Omental fat pad (tissue), 4 donors: ENCODE data around the gene ARX. TPM values are rescaled to one million over a fixed set of nuclear protein-coding genes. Genes with fewer than 3 reads are reported as not detected.

ENCODE experiments used
- ATAC-seq: fragments of 150-250 bp; one replicate; pipeline ENCODE4 v1.9.1; 2016; ENCODE audit warnings: mild to moderate bottlenecking, moderate library complexity; ENCODE audit not compliant: low FRiP score
- DNase-seq: peaks from one replicate; pipeline ENCODE4 v3.0.0-alpha.2; 2019; ENCODE audit warnings: low spot score
- CTCF ChIP-seq, 3 donors: fragments of 450-650 bp; IDR thresholded peaks; one replicate each; pipeline ENCODE4 v1.5.1; 2016 to 2017; ENCODE audit warnings: antibody characterized with exemption in 3 of 3, mild to moderate bottlenecking in 3 of 3, moderate library complexity in 2 of 3
- small RNA-seq: library from RNA; depleted of rRNA; stranded (forward); fragments of <200 nt; gene quantifications from one replicate; pipeline ENCODE3, GENCODE V24; 2016
- total RNA-seq, 4 donors: library from RNA; depleted of rRNA; stranded (reverse); fragments of >200 nt; gene quantifications; one replicate each; pipeline ENCODE4 v1.1.0, GENCODE V29; 2016

Gene ARX
- total RNA-seq, 4 donors from 2014 or later: not detected

- DNase-seq (no peak), ATAC-seq (no peak)
- TF ChIP-seq CTCF (IDR thresholded peaks at IDR 0.05): no peak
Observed at GRCh38 chrX:24965372-24965771, 50.4 kb downstream of the ARX start.

GRCh38 chrX:24963823-24964222 is 51.9 kb downstream of the ARX start:
- ATAC-seq: no peak
- DNase-seq: no peak
- TF ChIP-seq CTCF (IDR thresholded peaks at IDR 0.05): no peak

DNA sequence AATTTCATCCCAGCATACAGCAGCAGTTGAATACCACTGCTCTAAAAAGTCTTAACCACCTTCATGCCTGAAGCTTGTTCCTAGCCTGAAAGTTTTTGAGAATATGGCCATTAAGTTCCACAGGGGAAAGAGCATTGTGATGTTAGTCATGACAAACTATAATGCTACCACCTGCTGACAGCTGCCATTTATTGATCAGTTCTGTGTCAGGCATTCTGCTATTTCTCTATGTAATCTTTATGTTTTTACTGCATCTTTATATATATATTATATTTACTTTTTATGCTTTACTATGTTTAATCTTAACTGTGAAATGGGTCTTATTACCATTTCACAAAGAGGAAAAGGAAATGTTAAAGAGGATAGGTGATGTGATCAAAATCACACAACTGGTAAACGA is 54.0 kb downstream of the ARX start:
- DNase-seq (no peak), ATAC-seq (no peak)
- TF ChIP-seq CTCF (IDR thresholded peaks at IDR 0.05): no peak

- DNase-seq: no peak
- TF ChIP-seq CTCF (IDR thresholded peaks at IDR 0.05): no peak
- no peak for ATAC-seq
Observed at GRCh38 chrX:24956828-24957227, 58.9 kb downstream of the ARX start.

GRCh38 chrX:24955372-24955930 is 60.3 kb downstream of the ARX start:
- DNase-seq (no peak), ATAC-seq (no peak)
- TF ChIP-seq CTCF (IDR thresholded peaks at IDR 0.05): no peak

GRCh38 chrX:24954732-24955131 is 61.0 kb downstream of the ARX start:
- no peak for DNase-seq
- ATAC-seq: no peak
- TF ChIP-seq CTCF (IDR thresholded peaks at IDR 0.05): no peak

Small RNA genes lying within 50 kb of the gene (small RNA-seq; reads per million reads assigned to genes)
- not detected for gene RN7SL91P
